ENCODE data around the gene PRDM16.

PRDM16 gene

DNA sequence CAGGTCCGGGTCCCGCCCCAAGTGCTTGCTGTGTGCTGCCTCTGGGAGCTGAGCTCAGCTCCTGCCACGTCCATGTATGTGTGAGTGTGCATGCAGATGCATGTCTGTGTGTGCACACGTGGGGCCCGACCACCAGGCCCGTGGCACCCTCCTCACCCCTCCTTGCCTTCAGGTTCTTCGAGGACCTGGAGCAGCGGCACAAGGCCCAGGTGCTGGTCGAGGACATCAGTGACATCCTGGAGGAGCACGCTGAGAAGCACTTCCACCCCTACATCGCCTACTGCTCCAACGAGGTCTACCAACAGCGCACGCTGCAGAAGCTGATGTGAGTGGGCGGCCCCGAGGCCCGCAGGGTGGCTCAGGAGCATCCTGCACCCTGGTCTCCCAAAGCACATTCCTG, 403.9 kb downstream of the PRDM16 start:
- H3K9ac ChIP-seq (ENCODE audit: low read depth, low read length), result no peak overlapping the region
- H3K4me3 ChIP-seq (ENCODE audit: low read depth, low read length), result no peak overlapping the region
- H3K27me3 ChIP-seq (ENCODE audit: control insufficient read depth, insufficient read depth, low read length), result no peaks in the 10 kb centered on the region
- H3K4me1 ChIP-seq (ENCODE audit: control insufficient read depth, insufficient read depth, low read length), result peaks cover 14% of the 10 kb centered on the region
- H3K36me3 ChIP-seq (ENCODE audit: control insufficient read depth, insufficient read depth, low read length), result peaks cover 35% of the 10 kb centered on the region
- no peaks in the 10 kb centered on the region for H3K9me3 ChIP-seq (ENCODE audit: control insufficient read depth, insufficient read depth, low read length)
- no peak overlapping the region for H3K27ac ChIP-seq (ENCODE audit: low read depth, low read length)

DNA sequence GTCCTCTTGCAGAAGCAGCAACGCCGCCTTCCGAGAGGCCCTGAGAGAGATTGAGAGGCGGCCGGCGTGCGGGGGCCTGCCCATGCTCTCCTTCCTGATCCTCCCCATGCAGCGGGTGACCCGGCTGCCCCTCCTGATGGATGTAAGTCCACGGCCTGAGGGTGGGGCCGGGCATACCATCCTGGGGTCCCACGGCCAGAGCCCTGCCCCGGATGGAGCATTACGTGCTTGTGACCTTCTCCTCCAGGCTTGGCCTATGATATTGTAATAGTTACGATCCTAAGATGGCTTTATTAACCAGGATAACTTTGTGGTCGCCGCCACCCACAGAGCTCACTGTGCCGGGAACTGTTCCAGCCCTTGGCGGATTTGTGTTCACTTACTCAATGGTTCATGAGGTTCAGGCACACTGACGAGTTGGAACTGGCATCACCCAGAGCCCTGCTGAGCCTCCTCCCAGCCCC, 404.4 kb downstream of the PRDM16 start:
- no peak overlapping the region for H3K27ac ChIP-seq (ENCODE audit: low read depth, low read length)

DNA sequence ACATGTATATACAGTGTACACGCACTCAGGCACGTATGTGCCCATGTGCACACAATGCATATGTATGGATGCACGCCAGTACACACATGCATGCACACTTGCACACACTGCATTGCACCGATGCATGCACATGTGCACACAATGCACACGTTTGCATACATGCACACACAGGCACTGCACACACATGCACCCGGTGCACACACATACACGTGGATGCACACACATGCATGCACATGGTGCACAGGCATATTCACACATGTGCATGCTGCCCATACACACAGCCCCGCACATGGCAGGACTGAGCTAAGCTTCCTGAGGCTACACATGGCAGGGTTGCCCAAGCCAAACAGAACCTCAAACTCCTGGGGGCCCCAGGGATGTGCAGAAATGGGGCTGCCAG, 405.0 kb downstream of the PRDM16 start:
- H3K27ac ChIP-seq (ENCODE audit: low read depth, low read length), result no peak overlapping the region

More for the DNA sequence above, 404.4 kb downstream of the PRDM16 start:
- no peaks in the 10 kb centered on the region for H3K27me3 ChIP-seq (ENCODE audit: control insufficient read depth, insufficient read depth, low read length)
- H3K4me1 ChIP-seq (ENCODE audit: control insufficient read depth, insufficient read depth, low read length), result peaks cover 14% of the 10 kb centered on the region
- H3K36me3 ChIP-seq (ENCODE audit: control insufficient read depth, insufficient read depth, low read length), result peaks cover 40% of the 10 kb centered on the region
- no peaks in the 10 kb centered on the region for H3K9me3 ChIP-seq (ENCODE audit: control insufficient read depth, insufficient read depth, low read length)
- H3K4me3 ChIP-seq (ENCODE audit: low read depth, low read length), result no peak overlapping the region
- H3K9ac ChIP-seq (ENCODE audit: low read depth, low read length), result no peak overlapping the region

DNA sequence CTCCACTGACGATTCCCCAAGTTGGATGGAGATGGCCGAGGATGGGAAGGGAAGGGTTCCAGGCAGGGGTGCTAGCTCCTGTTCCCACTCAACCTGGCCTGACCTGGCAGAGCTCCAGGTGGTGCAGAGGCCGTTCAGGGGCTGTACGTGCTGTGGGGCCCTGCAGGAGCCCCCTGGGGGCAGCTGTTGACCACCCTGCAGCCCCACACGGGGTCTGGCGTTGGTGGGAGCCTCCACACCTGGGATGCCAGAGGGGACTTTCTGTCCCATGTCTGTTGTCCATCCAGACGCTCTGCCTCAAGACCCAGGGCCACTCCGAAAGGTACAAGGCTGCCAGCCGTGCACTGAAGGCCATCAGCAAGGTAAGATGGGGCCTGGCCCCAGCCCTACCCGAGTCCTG, 405.4 kb downstream of the PRDM16 start:
- H3K4me3 ChIP-seq (ENCODE audit: low read depth, low read length), result no peak overlapping the region
- H3K4me1 ChIP-seq (ENCODE audit: control insufficient read depth, insufficient read depth, low read length), result peaks cover 14% of the 10 kb centered on the region
- H3K27me3 ChIP-seq (ENCODE audit: control insufficient read depth, insufficient read depth, low read length), result no peaks in the 10 kb centered on the region
- H3K36me3 ChIP-seq (ENCODE audit: control insufficient read depth, insufficient read depth, low read length), result peaks cover 36% of the 10 kb centered on the region
- no peaks in the 10 kb centered on the region for H3K9me3 ChIP-seq (ENCODE audit: control insufficient read depth, insufficient read depth, low read length)
- H3K27ac ChIP-seq (ENCODE audit: low read depth, low read length), result no peak overlapping the region
- no peak overlapping the region for H3K9ac ChIP-seq (ENCODE audit: low read depth, low read length)

More for the DNA sequence above, 405.0 kb downstream of the PRDM16 start:
- no peak overlapping the region for H3K9ac ChIP-seq (ENCODE audit: low read depth, low read length)
- H3K4me3 ChIP-seq (ENCODE audit: low read depth, low read length), result no peak overlapping the region
- no peaks in the 10 kb centered on the region for H3K9me3 ChIP-seq (ENCODE audit: control insufficient read depth, insufficient read depth, low read length)
- H3K36me3 ChIP-seq (ENCODE audit: control insufficient read depth, insufficient read depth, low read length), result peaks cover 39% of the 10 kb centered on the region
- H3K4me1 ChIP-seq (ENCODE audit: control insufficient read depth, insufficient read depth, low read length), result peaks cover 14% of the 10 kb centered on the region
- H3K27me3 ChIP-seq (ENCODE audit: control insufficient read depth, insufficient read depth, low read length), result no peaks in the 10 kb centered on the region

DNA sequence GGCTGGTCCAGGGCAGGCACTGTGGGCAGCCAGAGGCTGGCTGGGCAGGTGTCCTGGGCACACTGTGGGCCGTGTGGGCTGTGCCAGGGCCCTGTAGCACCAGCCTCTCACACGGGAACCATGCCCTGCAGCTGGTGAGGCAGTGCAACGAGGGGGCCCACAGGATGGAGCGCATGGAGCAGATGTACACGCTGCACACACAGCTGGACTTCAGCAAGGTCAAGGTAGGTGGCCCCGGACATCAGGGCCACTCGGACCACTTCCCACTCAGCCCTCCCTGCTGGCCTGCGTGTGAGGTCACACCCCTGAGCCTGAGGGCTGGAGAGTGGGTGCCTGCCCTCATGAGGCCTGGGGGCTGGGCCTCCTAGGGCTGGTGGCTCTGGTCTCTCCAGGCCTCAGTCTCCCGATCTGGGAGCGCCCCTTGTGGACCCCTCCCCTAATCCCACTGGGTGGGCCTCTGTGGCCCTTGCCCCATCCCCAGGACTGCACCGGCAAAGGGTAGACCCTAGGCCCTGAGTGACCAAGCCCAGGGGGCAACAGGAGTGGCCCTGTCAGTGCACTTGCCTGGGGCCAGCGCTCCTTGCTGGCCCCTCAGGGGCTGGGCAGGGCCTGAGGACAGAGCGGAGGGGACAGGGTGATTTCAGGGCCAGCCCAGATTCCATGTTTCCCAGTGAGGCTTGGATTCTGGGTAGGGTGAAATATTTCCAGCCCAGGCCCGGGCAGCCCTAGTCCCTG, 407.0 kb downstream of the PRDM16 start:
- H3K36me3 ChIP-seq (ENCODE audit: control insufficient read depth, insufficient read depth, low read length), result peaks cover 41% of the 10 kb centered on the region
- H3K4me1 ChIP-seq (ENCODE audit: control insufficient read depth, insufficient read depth, low read length), result peaks cover 10% of the 10 kb centered on the region
- no peaks in the 10 kb centered on the region for H3K27me3 ChIP-seq (ENCODE audit: control insufficient read depth, insufficient read depth, low read length)
- H3K9me3 ChIP-seq (ENCODE audit: control insufficient read depth, insufficient read depth, low read length), result no peaks in the 10 kb centered on the region
- no peak overlapping the region for H3K27ac ChIP-seq (ENCODE audit: low read depth, low read length)
- H3K9ac ChIP-seq (ENCODE audit: low read depth, low read length), result no peak overlapping the region
- no peak overlapping the region for H3K4me3 ChIP-seq (ENCODE audit: low read depth, low read length)

DNA sequence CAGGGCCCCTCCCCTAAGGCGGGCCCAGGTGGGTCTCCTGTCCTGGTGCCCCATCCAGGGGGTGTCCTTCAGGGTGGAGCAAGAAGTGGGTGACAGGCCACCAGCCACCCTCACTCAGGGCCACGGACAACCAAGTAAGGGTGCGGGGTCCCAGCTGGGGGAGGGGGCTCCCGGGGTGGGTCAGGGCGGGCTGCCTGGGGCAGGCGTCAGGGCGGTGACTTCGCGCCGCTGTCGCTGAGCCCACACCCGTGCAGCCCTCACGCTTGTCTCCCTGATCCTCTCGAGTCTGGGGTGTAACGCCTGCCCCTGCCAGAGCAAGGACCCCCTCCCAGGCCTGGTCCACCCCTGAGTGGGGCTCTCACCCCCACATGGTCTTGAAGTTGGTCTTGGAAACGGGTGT, 407.7 kb downstream of the PRDM16 start:
- no peak overlapping the region for H3K27ac ChIP-seq (ENCODE audit: low read depth, low read length)
- H3K9ac ChIP-seq (ENCODE audit: low read depth, low read length), result no peak overlapping the region
- no peaks in the 10 kb centered on the region for H3K9me3 ChIP-seq (ENCODE audit: control insufficient read depth, insufficient read depth, low read length)
- no peaks in the 10 kb centered on the region for H3K27me3 ChIP-seq (ENCODE audit: control insufficient read depth, insufficient read depth, low read length)
- no peak overlapping the region for H3K4me3 ChIP-seq (ENCODE audit: low read depth, low read length)
- H3K36me3 ChIP-seq (ENCODE audit: control insufficient read depth, insufficient read depth, low read length), result peaks cover 41% of the 10 kb centered on the region
- peaks cover 5% of the 10 kb centered on the region for H3K4me1 ChIP-seq (ENCODE audit: control insufficient read depth, insufficient read depth, low read length)

DNA sequence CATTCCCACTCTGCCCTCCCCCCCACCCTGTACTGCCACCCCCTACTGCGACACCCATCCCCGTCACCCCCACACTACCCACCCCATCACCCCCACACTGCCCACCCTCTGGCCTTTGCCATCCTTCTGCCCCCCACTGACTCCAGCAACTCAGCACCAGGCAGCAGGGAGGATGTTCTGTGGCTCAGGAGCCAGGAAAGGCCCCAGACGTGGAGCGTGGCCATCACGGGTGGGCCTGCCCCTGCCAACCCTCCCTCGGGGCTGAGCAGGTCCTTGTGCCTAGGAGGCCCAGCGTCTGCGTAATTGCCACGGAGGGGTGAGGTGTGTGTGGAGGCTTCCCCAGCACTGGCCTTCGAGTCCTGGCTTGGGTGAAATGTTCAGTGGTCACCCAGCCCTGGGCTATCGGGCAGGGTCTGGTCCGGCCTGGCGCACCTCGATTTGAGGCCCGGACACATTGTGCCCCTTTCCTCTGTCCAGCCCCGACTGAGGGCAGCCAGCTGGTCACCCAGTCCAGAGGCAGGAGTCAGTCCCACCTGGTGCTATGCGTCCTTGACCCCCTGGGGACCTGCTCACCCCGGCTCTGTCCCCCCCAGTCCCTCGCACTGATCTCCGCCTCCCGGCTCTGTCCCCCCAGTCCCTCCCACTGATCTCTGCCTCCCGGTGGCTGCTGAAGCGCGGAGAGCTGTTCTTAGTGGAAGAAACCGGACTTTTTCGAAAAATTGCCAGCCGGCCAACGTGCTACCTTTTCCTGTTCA, 408.4 kb downstream of the PRDM16 start:
- Histone ChIP-seq H3K27me3 (ENCODE audit: control insufficient read depth, insufficient read depth, low read length) (no peaks in the 10 kb centered on the region), H3K27ac (ENCODE audit: low read depth, low read length) (no peak overlapping the region), H3K4me1 (ENCODE audit: control insufficient read depth, insufficient read depth, low read length) (no peaks in the 10 kb centered on the region), H3K4me3 (ENCODE audit: low read depth, low read length) (no peak overlapping the region), H3K9me3 (ENCODE audit: control insufficient read depth, insufficient read depth, low read length) (no peaks in the 10 kb centered on the region), H3K9ac (ENCODE audit: low read depth, low read length) (no peak overlapping the region), H3K36me3 (ENCODE audit: control insufficient read depth, insufficient read depth, low read length) (peaks cover 41% of the 10 kb centered on the region)

DNA sequence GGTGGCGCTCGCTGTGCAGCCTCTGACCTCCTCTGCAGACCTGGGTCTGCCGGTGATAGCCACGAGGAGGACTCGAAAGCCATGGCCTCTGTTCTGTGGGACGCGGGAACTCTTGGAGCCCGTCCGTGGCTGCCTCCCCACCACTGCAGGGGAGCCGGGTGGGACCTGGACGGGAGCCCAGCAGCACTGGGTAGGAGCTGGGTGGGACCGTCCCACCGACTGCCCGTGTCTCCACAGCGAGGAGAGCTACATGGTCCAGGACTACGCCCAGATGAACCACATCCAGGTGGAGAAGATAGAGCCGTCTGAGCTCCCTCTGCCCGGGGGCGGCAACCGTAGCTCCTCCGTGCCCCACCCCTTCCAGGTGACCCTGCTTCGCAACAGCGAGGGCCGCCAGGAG, 409.2 kb downstream of the PRDM16 start:
- Histone ChIP-seq H3K4me3 (ENCODE audit: low read depth, low read length) (no peak overlapping the region), H3K27me3 (ENCODE audit: control insufficient read depth, insufficient read depth, low read length) (no peaks in the 10 kb centered on the region), H3K4me1 (ENCODE audit: control insufficient read depth, insufficient read depth, low read length) (no peaks in the 10 kb centered on the region), H3K9ac (ENCODE audit: low read depth, low read length) (no peak overlapping the region), H3K9me3 (ENCODE audit: control insufficient read depth, insufficient read depth, low read length) (no peaks in the 10 kb centered on the region), H3K36me3 (ENCODE audit: control insufficient read depth, insufficient read depth, low read length) (peaks cover 37% of the 10 kb centered on the region), H3K27ac (ENCODE audit: low read depth, low read length) (no peak overlapping the region)

DNA sequence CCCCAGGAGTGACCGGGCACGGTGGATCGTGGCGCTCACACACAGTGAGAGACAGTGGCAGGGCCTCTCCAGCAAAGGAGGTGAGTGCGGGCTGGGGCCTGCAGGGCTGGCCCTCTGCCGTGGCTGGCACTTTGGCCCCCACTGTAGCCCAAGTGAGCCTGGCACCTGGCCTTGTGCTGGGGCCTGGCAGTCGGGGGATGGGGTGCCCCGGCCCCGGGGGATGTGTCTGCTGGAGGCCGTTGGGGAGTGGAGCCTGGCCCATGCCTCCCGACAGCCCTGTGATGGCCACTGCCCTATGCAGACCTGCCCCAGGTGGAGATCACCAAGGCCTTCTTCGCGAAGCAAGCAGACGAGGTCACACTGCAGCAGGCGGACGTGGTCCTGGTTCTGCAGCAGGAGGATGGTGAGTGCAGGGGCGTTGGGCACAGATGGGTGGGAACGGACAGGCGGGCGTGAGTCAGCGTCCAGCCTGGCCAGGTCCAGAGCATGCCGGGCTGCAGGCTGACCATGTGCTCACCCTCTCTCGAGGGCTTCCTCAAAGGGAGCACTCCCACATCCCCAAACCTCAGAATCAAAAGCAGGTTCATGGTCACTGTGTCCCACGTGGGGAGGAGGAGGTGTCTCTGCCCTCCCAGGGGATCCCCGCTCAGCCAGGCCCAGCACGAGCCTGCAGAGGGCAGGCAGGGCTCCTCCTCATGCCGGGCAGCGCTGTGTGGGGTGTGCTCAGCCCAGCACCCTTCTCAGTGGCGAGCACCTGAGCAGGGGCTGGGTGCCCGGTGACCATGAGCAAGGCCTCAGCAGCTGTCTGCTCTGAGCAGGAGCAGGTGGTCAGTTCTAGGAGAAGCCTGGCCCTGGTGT, 410.7 kb downstream of the PRDM16 start:
- H3K9ac ChIP-seq (ENCODE audit: low read depth, low read length), result no peak overlapping the region
- no peaks in the 10 kb centered on the region for H3K4me1 ChIP-seq (ENCODE audit: control insufficient read depth, insufficient read depth, low read length)

DNA sequence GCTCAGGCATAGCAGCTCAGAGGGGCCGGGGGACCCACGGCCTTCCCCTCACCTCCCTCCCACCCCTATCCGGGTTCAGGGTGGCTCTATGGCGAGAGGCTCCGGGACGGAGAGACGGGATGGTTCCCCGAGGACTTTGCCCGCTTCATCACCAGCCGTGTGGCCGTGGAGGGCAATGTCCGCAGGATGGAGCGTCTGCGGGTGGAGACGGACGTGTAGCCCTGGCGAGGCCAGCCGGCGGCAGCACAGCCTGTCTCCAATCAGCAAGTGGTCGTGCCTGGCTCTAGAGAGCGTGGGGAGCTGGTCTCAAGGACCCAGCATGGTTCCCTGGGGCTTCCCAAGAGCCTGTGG, 411.3 kb downstream of the PRDM16 start:
- no peak overlapping the region for H3K27ac ChIP-seq (ENCODE audit: low read depth, low read length)
- no peak overlapping the region for H3K4me3 ChIP-seq (ENCODE audit: low read depth, low read length)
- no peaks in the 10 kb centered on the region for H3K27me3 ChIP-seq (ENCODE audit: control insufficient read depth, insufficient read depth, low read length)
- no peaks in the 10 kb centered on the region for H3K4me1 ChIP-seq (ENCODE audit: control insufficient read depth, insufficient read depth, low read length)
- no peak overlapping the region for H3K9ac ChIP-seq (ENCODE audit: low read depth, low read length)
- H3K9me3 ChIP-seq (ENCODE audit: control insufficient read depth, insufficient read depth, low read length), result no peaks in the 10 kb centered on the region
- peaks cover 25% of the 10 kb centered on the region for H3K36me3 ChIP-seq (ENCODE audit: control insufficient read depth, insufficient read depth, low read length)

More for the DNA sequence above, 410.7 kb downstream of the PRDM16 start:
- Histone ChIP-seq H3K36me3 (ENCODE audit: control insufficient read depth, insufficient read depth, low read length) (peaks cover 25% of the 10 kb centered on the region), H3K27ac (ENCODE audit: low read depth, low read length) (no peak overlapping the region), H3K4me3 (ENCODE audit: low read depth, low read length) (no peak overlapping the region), H3K9me3 (ENCODE audit: control insufficient read depth, insufficient read depth, low read length) (no peaks in the 10 kb centered on the region), H3K27me3 (ENCODE audit: control insufficient read depth, insufficient read depth, low read length) (no peaks in the 10 kb centered on the region)
